Measurements from ENCODE around the gene C17orf67.
"Not testable (repeated sequence)": the region's sequence is repeated elsewhere in the genome, so short reads cannot be mapped to it uniquely, and the experiment has no call there.

C17orf67 gene

DNA sequence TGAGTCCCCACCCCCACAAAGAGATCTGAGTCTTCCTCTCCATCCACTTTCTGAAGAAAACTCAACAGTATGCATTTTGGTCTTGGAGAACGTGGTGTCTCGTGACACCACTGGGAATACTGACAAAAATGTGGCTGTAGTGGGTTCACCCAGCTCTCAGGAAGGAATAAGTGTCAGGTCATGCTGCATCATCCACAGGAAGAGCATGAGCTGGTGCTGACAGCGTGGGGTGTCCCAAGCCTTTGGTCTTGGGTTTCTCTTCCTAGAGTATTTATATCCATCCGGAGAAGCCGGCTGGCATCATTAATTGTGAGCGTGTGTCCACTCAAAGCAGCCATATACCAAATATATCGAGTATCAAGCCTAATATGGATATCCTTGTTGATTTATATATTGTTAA lies 55.9 kb downstream of the C17orf67 start:
- DNase-seq (ENCODE audit: low read depth in 2 of 2, low spot score in 1 of 2): no peak

- DNase-seq (ENCODE audit: low read depth in 2 of 2, low spot score in 1 of 2): no peak
Observed at GRCh38 chr17:56774650-56775049, 59.1 kb downstream of the C17orf67 start.

DNA sequence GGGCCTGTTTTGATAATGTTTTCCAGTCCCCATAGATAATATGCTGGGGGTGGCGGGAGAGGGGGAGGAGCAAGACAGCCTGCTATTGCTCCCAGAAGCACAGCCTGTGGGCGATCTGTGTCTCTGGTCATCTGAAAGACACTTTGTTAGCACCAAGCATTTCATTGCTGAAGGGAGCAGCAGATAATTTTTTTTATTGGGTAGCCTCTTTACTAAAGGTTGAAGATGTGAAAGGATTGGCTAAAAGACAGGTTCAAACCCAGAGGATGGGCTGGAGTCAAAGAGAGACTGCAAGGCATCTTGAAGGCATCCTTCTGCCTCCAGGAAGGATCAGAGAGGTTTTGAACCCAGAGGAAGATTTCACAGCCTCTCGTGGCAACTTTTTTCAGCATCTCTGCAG lies 60.6 kb downstream of the C17orf67 start:
- DNase-seq (ENCODE audit: low read depth in 2 of 2, low spot score in 1 of 2): no peak

GRCh38 chr17:56772442-56772841 lies 61.3 kb downstream of the C17orf67 start:
- DNase-seq (ENCODE audit: low read depth in 2 of 2, low spot score in 1 of 2): no peak

DNA sequence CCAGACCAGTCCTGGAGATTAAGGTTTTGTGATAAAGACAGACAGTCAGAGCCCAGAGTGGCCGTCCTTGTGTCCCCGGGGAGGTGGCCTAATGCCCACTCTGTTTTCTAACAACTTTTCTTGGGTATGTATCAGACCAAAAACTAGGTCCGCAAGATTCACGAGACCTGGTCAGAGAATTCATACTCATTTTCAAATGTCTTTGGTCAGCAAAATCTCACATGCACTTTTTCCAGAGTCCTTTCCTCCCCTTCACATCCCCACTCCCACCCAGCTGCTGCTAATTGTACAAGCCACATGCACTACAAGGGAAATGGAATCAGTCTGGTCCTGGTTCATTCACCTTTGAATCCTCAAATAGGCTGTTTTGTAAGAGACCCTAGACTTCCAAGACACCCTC lies 61.7 kb downstream of the C17orf67 start:
- no peak for DNase-seq (ENCODE audit: low read depth in 2 of 2, low spot score in 1 of 2)

DNA sequence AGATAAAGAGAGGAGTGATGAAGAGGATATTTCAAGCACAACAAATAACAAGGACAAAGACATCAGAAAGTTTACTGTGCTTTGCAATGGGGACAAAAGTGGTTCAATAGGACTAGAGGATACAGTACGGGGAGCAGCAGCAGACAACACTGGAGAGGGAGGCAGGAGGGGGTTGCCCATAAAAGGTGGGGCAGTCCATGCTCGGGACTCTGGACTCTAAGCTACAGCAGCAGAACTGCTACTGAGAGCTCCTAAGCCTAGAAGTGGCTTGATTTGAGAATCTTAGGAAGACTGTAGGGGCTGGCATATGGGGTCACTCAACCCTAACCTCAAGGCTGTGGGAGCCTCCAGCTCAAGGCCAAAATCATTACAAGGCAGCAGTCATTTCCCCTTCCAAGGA lies 62.2 kb downstream of the C17orf67 start:
- DNase-seq (ENCODE audit: low read depth in 2 of 2, low spot score in 1 of 2): no peak

- DNase-seq (ENCODE audit: low read depth in 2 of 2, low spot score in 1 of 2): no peak
Observed at GRCh38 chr17:56770427-56770826, 63.3 kb downstream of the C17orf67 start.

GRCh38 chr17:56765449-56765848 lies 68.3 kb downstream of the C17orf67 start:
- no peak for DNase-seq (ENCODE audit: low read depth in 2 of 2, low spot score in 1 of 2)

GRCh38 chr17:56762988-56763387 lies 70.7 kb downstream of the C17orf67 start:
- DNase-seq (ENCODE audit: low read depth in 2 of 2, low spot score in 1 of 2): no peak

DNA sequence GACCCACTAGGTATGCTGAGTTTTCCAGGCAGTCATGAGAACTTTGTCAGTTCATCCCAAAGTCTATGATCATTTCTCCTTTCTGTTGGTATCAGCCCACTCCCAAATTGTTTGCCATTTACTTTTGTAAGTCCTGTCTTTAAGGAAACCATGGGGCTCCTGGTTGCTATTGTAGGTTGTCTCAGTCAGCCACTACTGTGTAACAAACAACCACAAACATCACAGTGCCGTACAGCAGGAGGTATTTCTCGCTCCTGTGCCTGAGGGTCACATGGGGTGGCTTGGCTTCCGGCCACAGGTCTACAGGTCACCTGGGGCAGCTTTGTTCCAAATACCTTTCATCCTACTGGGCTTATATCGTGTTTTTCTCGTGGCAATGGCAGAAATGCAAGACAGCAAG lies 71.6 kb downstream of the C17orf67 start:
- DNase-seq (ENCODE audit: low read depth in 2 of 2, low spot score in 1 of 2): no peak

DNA sequence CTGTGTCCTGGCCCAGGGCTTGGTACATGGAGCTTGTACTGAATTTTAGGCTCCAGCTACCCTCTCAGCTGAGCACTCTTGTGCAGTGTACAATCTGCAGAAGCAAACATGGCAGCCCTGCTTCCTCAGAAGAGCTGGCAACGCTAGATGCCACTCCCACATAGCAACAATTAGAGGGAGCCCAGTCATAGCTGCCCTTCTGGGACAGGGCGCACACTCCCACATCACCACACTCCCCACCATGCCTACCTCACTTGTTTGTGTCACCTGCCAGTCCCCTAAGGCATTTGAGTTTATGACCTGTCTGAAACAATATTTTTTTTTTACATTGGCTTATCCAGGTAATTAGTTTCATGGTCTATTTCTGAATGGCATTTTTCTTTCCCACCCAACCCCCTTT lies 72.3 kb downstream of the C17orf67 start:
- no peak for DNase-seq (ENCODE audit: low read depth in 2 of 2, low spot score in 1 of 2)

GRCh38 chr17:56757611-56758010 lies 76.1 kb downstream of the C17orf67 start:
- not testable (repeated sequence) for DNase-seq (ENCODE audit: low read depth in 2 of 2, low spot score in 1 of 2)

GRCh38 chr17:56756536-56756935 lies 77.2 kb downstream of the C17orf67 start:
- no peak for DNase-seq (ENCODE audit: low read depth in 2 of 2, low spot score in 1 of 2)

DNA sequence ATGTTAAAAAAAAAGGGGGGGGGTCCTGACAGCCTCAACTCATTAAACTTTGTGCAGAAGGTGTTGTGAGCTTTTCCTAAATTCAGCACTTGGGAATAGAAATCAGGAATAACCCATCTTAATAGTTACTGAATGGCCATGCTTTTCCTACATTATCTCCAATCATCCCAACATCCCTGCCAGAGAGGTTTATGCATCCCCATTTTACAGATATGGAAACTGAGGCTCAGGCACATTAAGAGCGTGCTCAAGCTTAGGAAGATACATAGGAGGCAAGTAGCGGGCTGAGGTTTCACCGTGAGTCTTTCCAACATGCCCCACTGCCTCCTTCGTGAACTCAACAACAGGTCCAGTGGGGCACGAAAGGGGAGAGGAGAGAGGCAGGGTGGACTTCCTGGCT lies 78.4 kb downstream of the C17orf67 start:
- no peak for DNase-seq (ENCODE audit: low read depth in 2 of 2, low spot score in 1 of 2)

GRCh38 chr17:56754523-56755208 lies 79.1 kb downstream of the C17orf67 start:
- DNase-seq (ENCODE audit: low read depth in 2 of 2, low spot score in 1 of 2): no peak

DNA sequence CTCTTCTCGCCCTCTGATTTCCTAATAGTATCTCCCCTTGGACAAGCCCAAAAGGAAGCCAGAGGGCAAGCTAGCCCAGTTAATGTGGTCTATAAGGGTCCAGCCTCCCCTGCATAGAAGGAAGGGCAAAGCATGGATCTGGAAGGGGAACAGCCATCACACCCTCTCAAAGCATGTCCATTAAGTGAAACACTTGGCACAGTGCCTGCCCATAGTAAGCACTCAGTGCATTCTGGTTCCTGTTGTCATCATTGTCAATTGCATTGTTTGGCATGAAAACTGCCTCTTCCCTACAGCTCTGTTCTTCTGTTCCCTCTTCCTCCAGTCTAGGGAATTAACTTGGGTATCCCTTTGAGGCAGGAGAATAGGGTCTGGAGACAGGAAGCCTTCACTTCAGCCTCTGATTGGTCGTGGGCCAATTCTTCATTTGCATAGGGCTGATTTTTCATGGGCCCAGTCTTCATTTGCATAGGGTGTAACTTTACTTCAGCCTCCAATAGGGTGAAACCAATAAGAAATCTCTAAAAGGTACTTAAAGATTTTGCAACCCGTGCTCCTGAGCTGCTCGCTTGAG lies 81.4 kb downstream of the C17orf67 start:
- DNase-seq (ENCODE audit: low read depth in 2 of 2, low spot score in 1 of 2): no peak

DNA sequence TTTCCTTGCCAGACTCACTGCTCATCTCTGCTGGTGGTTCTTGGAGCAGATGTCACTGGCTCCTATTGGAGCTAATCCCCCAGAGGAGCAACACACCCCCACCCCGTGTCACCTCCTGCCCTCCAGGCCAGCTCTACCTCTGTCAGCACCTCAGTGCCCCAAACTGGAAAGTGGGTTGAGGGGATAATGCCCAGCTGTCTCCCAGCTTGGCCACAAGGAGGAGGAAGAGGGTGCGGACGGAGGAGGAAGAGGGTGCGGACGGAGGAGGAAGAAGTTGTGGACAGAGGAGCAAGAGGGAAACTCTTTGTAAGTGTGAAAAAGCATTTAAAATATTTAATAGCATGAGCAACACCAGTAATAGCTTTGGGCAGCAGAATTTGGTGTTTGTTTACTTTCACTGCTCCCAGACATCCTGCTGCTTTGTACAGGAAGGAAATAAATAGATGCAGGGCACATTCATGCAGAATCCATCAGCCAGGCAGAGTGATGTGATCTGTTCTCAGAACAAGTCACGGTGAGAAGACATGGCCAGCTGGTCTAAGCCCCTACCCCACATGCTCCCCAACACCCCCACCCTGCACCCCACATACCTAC lies 82.5 kb downstream of the C17orf67 start:
- no peak for DNase-seq (ENCODE audit: low read depth in 2 of 2, low spot score in 1 of 2)

GRCh38 chr17:56744721-56745120 lies 89.0 kb downstream of the C17orf67 start:
- DNase-seq (ENCODE audit: low read depth in 2 of 2, low spot score in 1 of 2): no peak

DNA sequence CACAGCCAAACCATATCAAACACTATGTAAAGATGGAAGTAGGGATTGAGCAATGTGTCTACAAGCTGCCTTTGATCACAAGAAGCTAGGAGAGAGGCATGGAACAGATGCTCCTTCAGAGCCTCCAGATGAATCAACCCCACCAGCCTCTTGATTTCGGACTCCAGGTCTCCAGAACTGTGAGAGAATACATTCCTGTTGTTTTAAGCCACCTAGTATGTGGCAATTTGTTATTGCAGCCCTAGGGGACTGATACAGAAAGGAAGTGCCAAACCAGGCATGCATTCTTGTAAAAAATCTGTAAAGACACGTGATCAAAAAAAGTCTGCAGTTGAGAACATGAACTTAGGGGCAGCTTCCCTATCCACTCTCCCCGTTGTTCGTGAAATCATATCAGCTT lies 91.1 kb downstream of the C17orf67 start:
- no peak for DNase-seq (ENCODE audit: low read depth in 2 of 2, low spot score in 1 of 2)
